Calu3 (cell line): ENCODE measurements around the gene ARHGAP26. TPM values are rescaled to one million over a fixed set of nuclear protein-coding genes. Genes with fewer than 3 reads are reported as not detected.

Source experiments
- BruUV-seq: library from RNA; stranded (reverse); fragments of 400-500 nt; replicated peaks from 2 replicates; lab custom pipeline; 2021; lab: Mats Ljungman, UMichigan
- CTCF ChIA-PET: fragments of 300-600 bp; sonication (Branson Sonifier 250); formaldehyde crosslinking; loops from one replicate; lab custom pipeline; 2022; ENCODE audit warnings: antibody characterized with exemption; lab: Charles Lee
- DNase-seq: peaks from one replicate; pipeline ENCODE4 v3.0.0; 2022
- H3K27ac Mint-ChIP-seq: one replicate; pipeline ENCODE4 v1.8.0; 2022; ENCODE audit warnings: mixed read lengths; ENCODE audit not compliant: unreplicated experiment
- H3K27me3 Mint-ChIP-seq: one replicate; pipeline ENCODE4 v1.8.0; 2022; ENCODE audit warnings: mixed read lengths; ENCODE audit not compliant: unreplicated experiment
- H3K36me3 Mint-ChIP-seq: one replicate; pipeline ENCODE4 v1.8.0; 2022; ENCODE audit warnings: mild to moderate bottlenecking, moderate library complexity, mixed read lengths; ENCODE audit not compliant: insufficient read depth, unreplicated experiment
- H3K4me1 Mint-ChIP-seq: one replicate; pipeline ENCODE4 v1.8.0; 2022; ENCODE audit warnings: mild to moderate bottlenecking, low read depth, mixed read lengths; ENCODE audit not compliant: unreplicated experiment
- H3K4me3 Mint-ChIP-seq: one replicate; pipeline ENCODE4 v1.8.0; 2022; ENCODE audit warnings: mild to moderate bottlenecking, low read depth, moderate library complexity, mixed read lengths; ENCODE audit not compliant: unreplicated experiment
- H3K9me3 Mint-ChIP-seq: one replicate; pipeline ENCODE4 v1.8.0; 2022; ENCODE audit warnings: low read depth, mixed read lengths; ENCODE audit not compliant: unreplicated experiment
- intact Hi-C: fragments of 100-400 bp; cut with micrococcal nuclease; formaldehyde crosslinking; loops from one replicate; pipeline ENCODE4 v1.10.0; 2022; ENCODE audit not compliant: unreplicated experiment
- total RNA-seq: library from RNA; stranded (reverse); gene quantifications from 2 replicates; pipeline ENCODE4 v1.2.3, GENCODE V29; 2022
- TF ChIP-seq, protein P1 (sequence below): fragments of 200-600 bp; IDR thresholded peaks from one replicate; pipeline ENCODE4 v1.8.0; 2022; ENCODE audit warnings: antibody characterized with exemption; ENCODE audit not compliant: unreplicated experiment

ARHGAP26 gene
- total RNA-seq, 1 experiment from 2014 or later = 118 TPM

- CTCF ChIA-PET = no interaction called here
- H3K4me3 Mint-ChIP-seq = no peak overlapping the region
- no peak for DNase-seq
- no peaks in the 10 kb centered on the region for H3K9me3 Mint-ChIP-seq
- no TSS peak for BruUV-seq
- H3K4me1 Mint-ChIP-seq = no peaks in the 10 kb centered on the region
- TF ChIP-seq, protein P1, sequence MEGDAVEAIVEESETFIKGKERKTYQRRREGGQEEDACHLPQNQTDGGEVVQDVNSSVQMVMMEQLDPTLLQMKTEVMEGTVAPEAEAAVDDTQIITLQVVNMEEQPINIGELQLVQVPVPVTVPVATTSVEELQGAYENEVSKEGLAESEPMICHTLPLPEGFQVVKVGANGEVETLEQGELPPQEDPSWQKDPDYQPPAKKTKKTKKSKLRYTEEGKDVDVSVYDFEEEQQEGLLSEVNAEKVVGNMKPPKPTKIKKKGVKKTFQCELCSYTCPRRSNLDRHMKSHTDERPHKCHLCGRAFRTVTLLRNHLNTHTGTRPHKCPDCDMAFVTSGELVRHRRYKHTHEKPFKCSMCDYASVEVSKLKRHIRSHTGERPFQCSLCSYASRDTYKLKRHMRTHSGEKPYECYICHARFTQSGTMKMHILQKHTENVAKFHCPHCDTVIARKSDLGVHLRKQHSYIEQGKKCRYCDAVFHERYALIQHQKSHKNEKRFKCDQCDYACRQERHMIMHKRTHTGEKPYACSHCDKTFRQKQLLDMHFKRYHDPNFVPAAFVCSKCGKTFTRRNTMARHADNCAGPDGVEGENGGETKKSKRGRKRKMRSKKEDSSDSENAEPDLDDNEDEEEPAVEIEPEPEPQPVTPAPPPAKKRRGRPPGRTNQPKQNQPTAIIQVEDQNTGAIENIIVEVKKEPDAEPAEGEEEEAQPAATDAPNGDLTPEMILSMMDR = no peak
- intact Hi-C loops = no loop called here
- H3K36me3 Mint-ChIP-seq = peaks cover 6% of the 10 kb centered on the region
- no peaks in the 10 kb centered on the region for H3K27me3 Mint-ChIP-seq
- no peak overlapping the region for H3K27ac Mint-ChIP-seq
Measured at GRCh38 chr5:143078971-143079370, 308.8 kb downstream of the ARHGAP26 start.

DNA sequence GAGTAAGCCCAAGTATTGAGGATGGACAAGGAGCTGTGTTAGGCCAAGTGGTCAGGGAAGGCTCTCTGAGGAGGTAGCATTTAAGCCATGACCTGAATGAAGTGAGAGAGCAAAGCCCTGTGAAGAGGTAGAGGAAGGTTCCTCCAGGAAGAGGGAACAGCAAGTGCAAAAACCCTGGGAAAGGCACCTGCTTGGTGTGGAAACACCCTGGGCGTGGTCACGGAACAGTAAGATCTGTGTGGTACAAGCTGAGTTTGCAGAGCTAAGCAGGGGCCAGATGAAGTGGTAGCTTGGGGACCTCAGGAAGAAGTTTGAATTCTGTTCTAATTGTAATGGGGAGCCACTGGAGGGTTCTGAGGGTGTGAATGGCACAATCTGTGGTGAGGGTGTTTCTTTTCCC is 310.2 kb downstream of the ARHGAP26 start:
- Mint-ChIP-seq H3K27me3 (no peaks in the 10 kb centered on the region), H3K27ac (no peak overlapping the region), H3K4me1 (no peaks in the 10 kb centered on the region), H3K4me3 (no peak overlapping the region), H3K36me3 (peaks cover 6% of the 10 kb centered on the region), H3K9me3 (no peaks in the 10 kb centered on the region)
- CTCF ChIA-PET = no interaction called here
- DNase-seq = no peak
- no TSS peak for BruUV-seq
- TF ChIP-seq, protein P1 = no peak
- intact Hi-C loops = no loop called here

DNA sequence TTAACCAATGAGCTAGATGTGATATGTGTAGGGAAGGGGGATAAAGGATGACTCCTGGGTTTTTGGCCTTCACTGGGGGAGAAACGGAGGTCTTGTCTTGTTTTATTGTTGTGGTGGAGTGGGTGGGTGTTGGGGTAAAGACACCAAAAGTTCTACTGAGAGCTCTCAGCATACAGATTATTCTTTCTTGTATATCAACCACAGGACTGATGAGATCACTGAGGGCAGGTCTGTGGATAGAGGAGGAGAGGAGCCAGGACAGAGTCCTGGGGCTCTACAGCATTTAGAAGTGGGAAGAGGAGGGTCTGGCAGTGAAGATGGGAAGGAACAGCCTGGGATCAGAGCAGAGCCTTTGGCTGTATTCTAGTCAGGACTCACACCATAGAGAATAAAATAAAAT is 310.8 kb downstream of the ARHGAP26 start:
- CTCF ChIA-PET = no interaction called here
- no peak for DNase-seq
- intact Hi-C loops = no loop called here
- BruUV-seq = no TSS peak
- H3K4me3 Mint-ChIP-seq = no peak overlapping the region
- no peak overlapping the region for H3K27ac Mint-ChIP-seq
- no peaks in the 10 kb centered on the region for H3K9me3 Mint-ChIP-seq
- H3K36me3 Mint-ChIP-seq = peaks cover 4% of the 10 kb centered on the region
- TF ChIP-seq, protein P1 = no peak
- no peaks in the 10 kb centered on the region for H3K27me3 Mint-ChIP-seq
- no peaks in the 10 kb centered on the region for H3K4me1 Mint-ChIP-seq

DNA sequence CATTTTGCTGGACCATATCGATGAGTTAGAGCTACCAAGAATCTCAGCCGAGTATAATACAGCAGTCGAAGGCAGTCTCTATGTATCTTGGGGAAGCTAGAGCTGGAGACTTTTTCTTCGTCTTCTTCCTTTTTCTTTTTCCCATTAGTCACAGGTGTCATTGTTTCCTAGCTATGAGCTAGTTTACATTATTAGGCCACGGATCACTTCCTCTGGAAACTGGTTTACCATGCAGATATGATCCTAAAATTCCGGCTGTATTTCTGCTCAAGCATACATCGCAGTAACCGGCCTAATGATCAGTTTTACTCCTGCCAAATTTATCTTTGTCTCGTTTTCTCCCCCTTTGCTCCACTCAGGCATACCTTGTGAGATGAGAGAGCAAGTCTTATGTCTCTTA is 312.8 kb downstream of the ARHGAP26 start:
- Mint-ChIP-seq H3K9me3 (no peaks in the 10 kb centered on the region), H3K4me1 (no peaks in the 10 kb centered on the region), H3K27ac (no peak overlapping the region), H3K36me3 (no peaks in the 10 kb centered on the region), H3K27me3 (no peaks in the 10 kb centered on the region), H3K4me3 (no peak overlapping the region)
- CTCF ChIA-PET = no interaction called here
- BruUV-seq = no TSS peak
- TF ChIP-seq, protein P1 = no peak
- DNase-seq = no peak
- intact Hi-C loops = no loop called here
